Measurements from ENCODE around the gene MSRB1. TPM values are rescaled to one million over a fixed set of nuclear protein-coding genes. Genes with fewer than 3 reads are reported as not detected.

Gene MSRB1
- total and polyA plus RNA-seq, 2 of the 8 experiments (the other 6 are each of a cell fraction or from before 2014, with no cell fraction given), result 28.2 to 51.4 TPM

GRCh38 chr16:1911467-1912214 is 31.4 kb downstream of the MSRB1 start:
- Histone ChIP-seq H3K56ac (replicated peaks; ENCODE audit: insufficient read length, low read depth, low read length) (no peak overlapping the region), H2AFZ (ENCODE audit: low read length) (no peak overlapping the region), H2AK5ac (ENCODE audit: low read depth, low read length) (no peak overlapping the region), H3K18ac (ENCODE audit: extremely low read depth, low read length) (no peak overlapping the region), H3K9ac (replicated peaks in 1 of 4; ENCODE audit: extremely low read depth in 1 of 4, low read depth in 3 of 4, low read length in 3 of 4) (no peak overlapping the region), H3K27ac (ENCODE audit: low read depth, low read length) (no peak overlapping the region), H3K79me2 (ENCODE audit: control insufficient read depth in 1 of 2, insufficient read depth in 2 of 2, low read length in 2 of 2) (no peaks in the 10 kb centered on the region), H3K23me2 (ENCODE audit: low read depth, low read length) (no peaks in the 10 kb centered on the region), H4K5ac (ENCODE audit: insufficient read length, low read depth, low read length) (no peak overlapping the region), H2BK20ac (ENCODE audit: low read length) (no peak overlapping the region; the same call in 1 of the 2 replicates), H4K91ac (replicated peaks; ENCODE audit: insufficient read length, low read length) (no peak overlapping the region), H2BK12ac (ENCODE audit: low read depth, low read length) (peak overlapping the region; percentile 50; the same call in 1 of the 2 replicates), H3K4me1 (replicated peaks in 1 of 4; ENCODE audit: control insufficient read depth in 3 of 4, insufficient read depth in 4 of 4, low read length in 3 of 4) (peaks cover 0 to 32% (median 10%) of the 10 kb centered on the region in 4 experiments; a peak in 4 of 7 replicates), H3K23ac (ENCODE audit: insufficient read length) (no peak overlapping the region), H3K9me3 (ENCODE audit: insufficient read depth in 2 of 2, low read depth in 1 of 2, low read length in 1 of 2) (no peaks in the 10 kb centered on the region), H4K20me1 (replicated peaks in 1 of 2; ENCODE audit: control insufficient read depth in 1 of 2, insufficient read depth in 2 of 2, low read length in 2 of 2) (peaks cover 0 to under 1% of the 10 kb centered on the region in 2 experiments), H3K36me3 (ENCODE audit: control insufficient read depth in 2 of 4, insufficient read depth in 4 of 4, low read length in 3 of 4) (no peaks in the 10 kb centered on the region), H3K4me2 (ENCODE audit: insufficient read depth in 1 of 2, low read depth in 2 of 2, low read length in 2 of 2) (no peak overlapping the region), H3K14ac (ENCODE audit: insufficient read length) (no peak overlapping the region), H3K79me1 (ENCODE audit: low read depth, low read length) (no peaks in the 10 kb centered on the region), H3K4ac (replicated peaks; ENCODE audit: insufficient read length, low read depth, low read length) (no peak overlapping the region), H2BK5ac (ENCODE audit: low read depth, low read length) (no peak overlapping the region), H4K8ac (ENCODE audit: extremely low read depth, insufficient read depth, low read length) (peak overlapping the region; percentile 57; the same call in 1 of the 2 replicates), H3K4me3 (ENCODE audit: extremely low read depth in 1 of 4, insufficient read depth in 2 of 4, low read depth in 3 of 4, low read length in 4 of 4) (no peak overlapping the region), H2BK120ac (replicated peaks; ENCODE audit: low read depth, low read length) (no peak overlapping the region), H2BK15ac (ENCODE audit: low read length) (no peak overlapping the region; the same call in 1 of the 2 replicates), H3K27me3 (replicated peaks in 1 of 4; ENCODE audit: control insufficient read depth in 3 of 4, extremely low read depth in 1 of 4, insufficient read depth in 3 of 4, low read length in 3 of 4) (peaks cover under 1 to 23% (median 18%) of the 10 kb centered on the region in 4 experiments)
- no peak for DNase-seq (ENCODE audit: low read depth in 1 of 2, low spot score in 2 of 2)
- CTCF ChIA-PET (ENCODE audit: partially characterized antibody), result interaction anchor here (0.8 to 1.5 kb wide), 2 partner anchors 17 to 49 kb away, joined by 5 to 7 read pairs; no protein-coding TSS in a partner anchor
- POLR2A ChIA-PET (ENCODE audit: partially characterized antibody), result interaction anchor here (0.5 to 1.1 kb wide), 2 partner anchors 44 to 49 kb away, joined by 3 to 6 read pairs; no protein-coding TSS in a partner anchor
- no peak for FAIRE-seq
- 94% methylated on average over 44 of the region's 59 CpGs; no CpG with 5 or more reads in 1 of the 2 experiments for WGBS, 2 experiments (ENCODE audit: extremely low coverage in 1 of 2, insufficient coverage in 1 of 2, insufficient read length in 1 of 2, insufficient replicate concordance in 2 of 2, low coverage in 1 of 2, low lambda C conversion rate in 2 of 2, missing lambda C conversion rate in 1 of 2)
- TF ChIP-seq KDM1A (IDR thresholded peaks at IDR 0.05; ENCODE audit: borderline replicate concordance, low read length) (no peak), NANOG (IDR thresholded peaks at IDR 0.05; ENCODE audit: insufficient read depth, low read depth, low read length, poor library complexity, severe bottlenecking) (no peak), MAX (IDR thresholded peaks at IDR 0.05) (no peak), SIX5 (IDR thresholded peaks at IDR 0.05; ENCODE audit: low read depth, low read length) (no peak), CHD2 (IDR thresholded peaks at IDR 0.05; ENCODE audit: low read length) (no peak), CREB1 (IDR thresholded peaks at IDR 0.05) (no peak), CTCF (IDR thresholded peaks at IDR 0.05; ENCODE audit: control extremely low read depth in 1 of 3, insufficient read depth in 1 of 3, low read depth in 1 of 3, low read length in 3 of 3) (no peak), POU5F1 (IDR thresholded peaks at IDR 0.05; ENCODE audit: low read depth, low read length) (no peak)
- TF ChIP-seq, protein P1, sequence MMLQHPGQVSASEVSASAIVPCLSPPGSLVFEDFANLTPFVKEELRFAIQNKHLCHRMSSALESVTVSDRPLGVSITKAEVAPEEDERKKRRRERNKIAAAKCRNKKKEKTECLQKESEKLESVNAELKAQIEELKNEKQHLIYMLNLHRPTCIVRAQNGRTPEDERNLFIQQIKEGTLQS (IDR thresholded peaks at IDR 0.05; ENCODE audit: insufficient read depth, low read depth, low read length), result no peak

All from H1 (cell line).